Ascending aorta (tissue), 2 donors: Measurements from ENCODE around the gene CSNK2A1. TPM values are rescaled to one million over a fixed set of nuclear protein-coding genes. Genes with fewer than 3 reads are reported as not detected.

Source experiments
- DNase-seq, 2 donors: peaks; one replicate each; pipeline ENCODE4 v3.0.0-alpha.2; 2019; ENCODE audit warnings: low spot score in 2 of 2
- H3K27ac ChIP-seq, 2 donors: fragments of 200-600 bp; sonication (generic); one replicate each; pipeline ENCODE4 v1.5.1; 2016 to 2017; ENCODE audit warnings: mild to moderate bottlenecking in 1 of 2
- H3K27me3 ChIP-seq: fragments of 200-600 bp; sonication (generic); one replicate; pipeline ENCODE4 v1.5.1; 2017
- H3K36me3 ChIP-seq, 2 donors: fragments of 200-600 bp; sonication (generic); one replicate each; pipeline ENCODE4 v1.5.1; 2016
- H3K4me1 ChIP-seq, 2 donors: fragments of 200-600 bp; sonication (generic); one replicate each; pipeline ENCODE4 v1.5.1; 2016 to 2017; ENCODE audit warnings: mild to moderate bottlenecking in 1 of 2
- H3K4me3 ChIP-seq, 2 donors: fragments of 200-600 bp; sonication (generic); one replicate each; pipeline ENCODE4 v1.5.1; 2016 to 2017; ENCODE audit warnings: mild to moderate bottlenecking in 1 of 2
- H3K9me3 ChIP-seq, 2 donors: fragments of 200-600 bp; sonication (generic); one replicate each; pipeline ENCODE4 v1.5.1; 2016
- CTCF ChIP-seq, 3 experiments: fragments of 200-600 bp in 2 of 3; fragments of 450-650 bp in 1 of 3; sonication (generic) in 2 of 3; IDR thresholded peaks; one replicate each; pipeline ENCODE4 v1.5.1; 2016 to 2019; ENCODE audit warnings: antibody characterized with exemption in 3 of 3, mild to moderate bottlenecking in 1 of 3, moderate library complexity in 1 of 3
- intact Hi-C: fragments of 100-400 bp; cut with DNase I; formaldehyde crosslinking; loops from one replicate; pipeline ENCODE4 v1.15.1; 2023
- total RNA-seq: library from RNA; depleted of rRNA; stranded (reverse); fragments of >200 nt; gene quantifications from one replicate; pipeline ENCODE4 v1.1.0, GENCODE V29; 2016

Gene CSNK2A1
- total RNA-seq, 1 donor from 2014 or later, result 74.1 TPM

GRCh38 chr20:575230-575629, 31.6 kb upstream of the CSNK2A1 start:
- no peak for DNase-seq
- Histone ChIP-seq H3K27me3 (no peaks in the 10 kb centered on the region), H3K27ac (no peak overlapping the region), H3K4me1 (peaks cover 0 to 10% of the 10 kb centered on the region in 2 donors), H3K9me3 (no peaks in the 10 kb centered on the region), H3K4me3 (no peak overlapping the region), H3K36me3 (no peaks in the 10 kb centered on the region)
- intact Hi-C loops, result no loop called here
- no peak for TF ChIP-seq CTCF (IDR thresholded peaks at IDR 0.05)

GRCh38 chr20:574297-574942, 30.8 kb upstream of the CSNK2A1 start:
- Histone ChIP-seq H3K27ac (no peak overlapping the region), H3K4me1 (peaks cover 0 to 10% of the 10 kb centered on the region in 2 donors), H3K36me3 (no peaks in the 10 kb centered on the region), H3K4me3 (no peak overlapping the region), H3K27me3 (no peaks in the 10 kb centered on the region), H3K9me3 (no peaks in the 10 kb centered on the region)
- TF ChIP-seq CTCF (IDR thresholded peaks at IDR 0.05), result no peak
- intact Hi-C loops, result no loop called here
- DNase-seq, result no peak

GRCh38 chr20:573414-574296, 30.1 kb upstream of the CSNK2A1 start:
- Histone ChIP-seq H3K4me1 (peaks cover 0 to 10% of the 10 kb centered on the region in 2 donors), H3K27me3 (no peaks in the 10 kb centered on the region), H3K27ac (no peak overlapping the region), H3K4me3 (no peak overlapping the region), H3K9me3 (no peaks in the 10 kb centered on the region), H3K36me3 (no peaks in the 10 kb centered on the region)
- no peak for TF ChIP-seq CTCF (IDR thresholded peaks at IDR 0.05)
- intact Hi-C loops, result no loop called here
- no peak for DNase-seq

GRCh38 chr20:572727-573126, 29.1 kb upstream of the CSNK2A1 start:
- no peaks in the 10 kb centered on the region for H3K27me3 ChIP-seq
- H3K27ac ChIP-seq, result no peak overlapping the region
- no peaks in the 10 kb centered on the region for H3K36me3 ChIP-seq
- H3K4me3 ChIP-seq, result no peak overlapping the region
- TF ChIP-seq CTCF (IDR thresholded peaks at IDR 0.05), result no peak
- H3K4me1 ChIP-seq, result peaks cover 0 to 10% of the 10 kb centered on the region in 2 donors
- intact Hi-C loops, result no loop called here
- H3K9me3 ChIP-seq, result no peaks in the 10 kb centered on the region
- DNase-seq, result no peak

GRCh38 chr20:571754-572441, 28.3 kb upstream of the CSNK2A1 start:
- no peak for TF ChIP-seq CTCF (IDR thresholded peaks at IDR 0.05)
- H3K4me3 ChIP-seq, result peak overlapping the region; percentile 6 to 39

More at GRCh38 chr20:571754-572441, 28.3 kb upstream of the CSNK2A1 start:
- H3K36me3 ChIP-seq, result no peaks in the 10 kb centered on the region
- no peaks in the 10 kb centered on the region for H3K9me3 ChIP-seq
- DNase-seq, result peak in 1 of 2 donors; percentile 65
- H3K27ac ChIP-seq, result no peak overlapping the region
- intact Hi-C loops, result no loop called here
- H3K4me1 ChIP-seq, result peaks cover 0 to 10% of the 10 kb centered on the region in 2 donors
- H3K27me3 ChIP-seq, result no peaks in the 10 kb centered on the region
